Activated T-cell treated with anti-CD3 and anti-CD28 coated beads, Interleukin-2, amount 50 U/mL, for 24 hours (primary cell): ENCODE data around the gene ABR.
"Not testable (repeated sequence)": the region's sequence is repeated elsewhere in the genome, so short reads cannot be mapped to it uniquely, and the experiment has no call there.

Experiments used
- DNase-seq: peaks from one replicate; pipeline ENCODE4 v3.0.0-alpha.2; 2020
- H3K27ac Mint-ChIP-seq: 2 replicates; pipeline ENCODE4 v1.8.0; 2020; ENCODE audit warnings: mild to moderate bottlenecking, mixed read lengths
- H3K27me3 Mint-ChIP-seq: 2 replicates; pipeline ENCODE4 v1.8.0; 2020; ENCODE audit warnings: mixed read lengths
- H3K36me3 Mint-ChIP-seq: 2 replicates; pipeline ENCODE4 v1.8.0; 2020; ENCODE audit warnings: low read depth, mixed read lengths
- H3K4me1 Mint-ChIP-seq: 2 replicates; pipeline ENCODE4 v1.8.0; 2020; ENCODE audit warnings: low read depth, mixed read lengths
- H3K4me3 Mint-ChIP-seq: 2 replicates; pipeline ENCODE4 v1.8.0; 2020; ENCODE audit warnings: mild to moderate bottlenecking, moderate library complexity, mixed read lengths
- H3K9me3 Mint-ChIP-seq: 2 replicates; pipeline ENCODE4 v1.8.0; 2020; ENCODE audit warnings: mixed read lengths

Gene ABR

DNA sequence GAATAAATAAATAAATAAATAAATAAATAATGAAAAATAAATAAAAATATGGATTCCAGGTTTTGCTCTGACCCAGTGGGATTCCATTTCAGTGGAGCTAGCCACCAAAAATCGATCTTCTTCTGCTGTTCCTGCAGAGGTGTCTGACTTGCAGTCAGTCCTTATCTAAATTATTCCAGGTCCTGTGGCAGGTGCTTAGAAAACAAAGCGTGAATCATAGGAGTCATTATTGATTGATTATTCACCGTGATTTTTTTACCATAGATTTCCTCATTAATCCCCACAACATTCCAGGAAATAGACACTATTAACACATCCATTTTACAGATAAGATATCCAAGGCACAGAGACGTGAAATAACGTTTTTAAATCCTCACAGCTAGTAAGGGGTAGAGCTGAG lies 31.5 kb upstream of the ABR start:
- Mint-ChIP-seq H3K4me1 (no peaks in the 10 kb centered on the region), H3K27me3 (no peaks in the 10 kb centered on the region), H3K4me3 (no peak overlapping the region), H3K27ac (no peak overlapping the region), H3K9me3 (no peaks in the 10 kb centered on the region), H3K36me3 (no peaks in the 10 kb centered on the region)
- DNase-seq, result no peak

DNA sequence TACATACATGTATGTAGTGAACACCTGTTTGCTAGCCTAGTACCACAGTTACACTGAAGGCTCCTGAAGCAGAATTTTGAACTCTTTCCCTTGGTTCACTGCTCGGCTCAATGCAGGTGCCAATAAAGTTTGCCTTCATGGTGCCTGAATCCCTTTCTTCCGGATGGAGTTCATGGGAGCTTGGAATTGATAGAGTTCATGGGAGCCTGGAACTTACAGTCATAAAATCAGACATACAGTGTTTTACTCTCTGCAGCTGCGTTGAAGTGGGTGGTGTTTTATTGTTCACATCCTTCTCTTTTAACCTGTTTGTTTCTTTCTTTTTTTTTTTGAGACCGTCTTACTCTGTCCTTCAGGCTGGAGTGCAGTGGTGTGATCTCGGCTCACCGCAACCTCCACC lies 29.2 kb upstream of the ABR start:
- no peaks in the 10 kb centered on the region for H3K27me3 Mint-ChIP-seq
- no peaks in the 10 kb centered on the region for H3K4me1 Mint-ChIP-seq
- no peak overlapping the region for H3K27ac Mint-ChIP-seq
- no peaks in the 10 kb centered on the region for H3K36me3 Mint-ChIP-seq
- DNase-seq, result no peak
- no peak overlapping the region for H3K4me3 Mint-ChIP-seq
- H3K9me3 Mint-ChIP-seq, result no peaks in the 10 kb centered on the region

DNA sequence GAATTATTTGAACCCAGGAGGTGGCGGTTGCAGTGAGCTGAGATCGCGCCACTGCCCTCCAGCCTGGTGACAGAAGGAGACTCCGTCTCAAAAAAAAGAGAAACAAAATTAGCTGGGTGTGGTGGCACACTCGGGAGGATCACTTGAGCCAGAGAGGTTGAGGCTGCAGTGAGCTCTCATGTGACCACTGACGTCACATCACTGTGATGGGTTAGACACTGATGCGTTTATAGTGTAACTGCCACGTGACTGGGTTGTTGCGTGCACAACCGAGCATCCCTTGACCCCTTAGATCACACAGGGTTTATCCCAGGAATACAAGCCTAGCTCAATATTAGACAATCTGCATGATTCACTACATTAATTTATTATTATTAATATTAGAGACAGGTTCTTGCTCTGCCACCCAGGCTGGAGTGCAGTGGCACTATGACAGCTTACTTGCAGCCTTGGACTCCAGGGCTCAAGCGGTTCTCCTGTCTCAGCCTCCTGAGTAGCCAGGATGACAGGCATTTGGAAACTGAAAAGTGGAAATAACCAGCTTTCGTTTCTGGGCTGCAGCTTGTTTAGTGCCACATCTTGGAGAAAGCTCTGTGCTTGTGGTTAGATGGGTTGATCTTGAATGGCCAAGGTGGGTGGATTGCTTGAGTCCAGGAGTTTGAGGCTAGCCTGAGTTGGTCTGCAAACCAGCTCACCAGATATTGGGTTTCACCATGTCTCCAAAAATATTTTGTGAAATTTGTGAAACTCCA lies 26.4 kb upstream of the ABR start:
- Mint-ChIP-seq H3K9me3 (no peaks in the 10 kb centered on the region), H3K27me3 (no peaks in the 10 kb centered on the region), H3K4me3 (no peak overlapping the region), H3K4me1 (peaks cover 17% of the 10 kb centered on the region), H3K27ac (no peak overlapping the region), H3K36me3 (no peaks in the 10 kb centered on the region)
- no peak for DNase-seq

- H3K36me3 Mint-ChIP-seq, result no peaks in the 10 kb centered on the region
- H3K27ac Mint-ChIP-seq, result no peak overlapping the region
- H3K27me3 Mint-ChIP-seq, result no peaks in the 10 kb centered on the region
- H3K4me1 Mint-ChIP-seq, result peaks cover 32% of the 10 kb centered on the region
- DNase-seq, result no peak
- H3K9me3 Mint-ChIP-seq, result no peaks in the 10 kb centered on the region
- no peak overlapping the region for H3K4me3 Mint-ChIP-seq
Measured at GRCh38 chr17:1203967-1204291, 24.1 kb upstream of the ABR start.

GRCh38 chr17:1203111-1203966 lies 23.6 kb upstream of the ABR start:
- Mint-ChIP-seq H3K4me3 (no peak overlapping the region), H3K27me3 (no peaks in the 10 kb centered on the region), H3K4me1 (peaks cover 33% of the 10 kb centered on the region), H3K9me3 (no peaks in the 10 kb centered on the region), H3K36me3 (no peaks in the 10 kb centered on the region), H3K27ac (no peak overlapping the region)
- peak; percentile 55 for DNase-seq

DNA sequence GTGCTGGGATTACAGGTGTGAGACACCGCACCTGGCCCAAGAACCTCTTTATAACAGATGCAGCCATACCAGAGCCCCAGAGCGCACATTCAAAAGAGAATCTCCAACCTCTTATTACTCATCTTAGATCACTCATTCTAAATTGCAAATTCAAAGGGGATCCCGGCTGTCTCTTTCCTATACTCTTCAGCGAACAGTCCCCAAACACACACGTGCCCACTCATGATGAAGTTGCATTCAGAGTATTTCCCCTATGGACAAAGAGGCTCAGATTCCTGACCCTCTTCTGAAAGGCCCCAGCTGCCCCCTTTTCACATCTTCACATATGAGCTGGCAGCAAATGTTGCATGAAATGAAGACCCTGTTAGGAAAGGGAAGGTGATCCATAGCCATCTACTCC lies 22.5 kb upstream of the ABR start:
- H3K27ac Mint-ChIP-seq, result peak overlapping the region; percentile 26
- H3K9me3 Mint-ChIP-seq, result no peaks in the 10 kb centered on the region
- H3K36me3 Mint-ChIP-seq, result no peaks in the 10 kb centered on the region
- no peak overlapping the region for H3K4me3 Mint-ChIP-seq
- peaks cover 43% of the 10 kb centered on the region for H3K4me1 Mint-ChIP-seq
- no peak for DNase-seq
- no peaks in the 10 kb centered on the region for H3K27me3 Mint-ChIP-seq

- H3K36me3 Mint-ChIP-seq, result no peaks in the 10 kb centered on the region
- no peaks in the 10 kb centered on the region for H3K9me3 Mint-ChIP-seq
- peak; percentile 66 for DNase-seq
- H3K27me3 Mint-ChIP-seq, result no peaks in the 10 kb centered on the region
- peak overlapping the region; percentile 51 for H3K27ac Mint-ChIP-seq
- peaks cover 50% of the 10 kb centered on the region for H3K4me1 Mint-ChIP-seq
- peak overlapping the region; percentile 41 for H3K4me3 Mint-ChIP-seq
Measured at GRCh38 chr17:1201132-1201702, 21.4 kb upstream of the ABR start.

GRCh38 chr17:1199271-1199743 lies 19.5 kb upstream of the ABR start:
- H3K4me1 Mint-ChIP-seq, result peaks cover 50% of the 10 kb centered on the region
- H3K4me3 Mint-ChIP-seq, H3K27me3 Mint-ChIP-seq, H3K27ac Mint-ChIP-seq, H3K36me3 Mint-ChIP-seq, DNase-seq, H3K9me3 Mint-ChIP-seq: not testable (repeated sequence)

- Mint-ChIP-seq H3K9me3 (no peaks in the 10 kb centered on the region), H3K4me3 (no peak overlapping the region), H3K27me3 (no peaks in the 10 kb centered on the region), H3K36me3 (no peaks in the 10 kb centered on the region), H3K4me1 (peaks cover 48% of the 10 kb centered on the region), H3K27ac (peak overlapping the region; percentile 77)
- peak; percentile 69 for DNase-seq
Measured at GRCh38 chr17:1197781-1198490, 18.2 kb upstream of the ABR start.

- H3K4me1 Mint-ChIP-seq, result peaks cover 44% of the 10 kb centered on the region
- H3K36me3 Mint-ChIP-seq, result no peaks in the 10 kb centered on the region
- DNase-seq, result no peak
- no peaks in the 10 kb centered on the region for H3K27me3 Mint-ChIP-seq
- no peak overlapping the region for H3K4me3 Mint-ChIP-seq
- H3K27ac Mint-ChIP-seq, result peak overlapping the region; percentile 77
- no peaks in the 10 kb centered on the region for H3K9me3 Mint-ChIP-seq
Measured at GRCh38 chr17:1197379-1197778, 17.6 kb upstream of the ABR start.

DNA sequence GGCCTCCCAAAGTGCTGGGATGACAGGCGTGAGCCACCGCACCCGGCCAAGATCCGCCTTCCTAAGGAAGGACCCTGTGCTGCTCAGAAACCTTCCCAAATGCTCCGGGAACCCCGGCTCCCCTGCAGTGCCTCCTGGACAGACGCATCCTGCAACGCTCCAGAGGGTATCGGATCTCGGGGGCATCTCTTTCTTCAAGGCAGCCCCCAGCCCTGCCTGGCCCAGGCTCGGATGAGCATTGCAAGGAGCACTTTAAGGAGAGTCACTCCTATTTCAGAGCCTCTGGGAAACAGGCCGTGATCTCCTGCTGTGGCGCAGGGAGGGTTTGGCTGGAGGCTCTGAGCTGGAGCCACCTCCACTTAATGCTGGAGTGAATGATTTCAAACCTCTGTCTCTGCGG lies 17.2 kb upstream of the ABR start:
- no peak for DNase-seq
- Mint-ChIP-seq H3K4me1 (peaks cover 40% of the 10 kb centered on the region), H3K27ac (peak overlapping the region; percentile 77), H3K27me3 (no peaks in the 10 kb centered on the region), H3K9me3 (no peaks in the 10 kb centered on the region), H3K36me3 (no peaks in the 10 kb centered on the region), H3K4me3 (no peak overlapping the region)

- H3K9me3 Mint-ChIP-seq, result no peaks in the 10 kb centered on the region
- H3K27ac Mint-ChIP-seq, result no peak overlapping the region
Measured at GRCh38 chr17:1192911-1193699, 13.3 kb upstream of the ABR start.

DNA sequence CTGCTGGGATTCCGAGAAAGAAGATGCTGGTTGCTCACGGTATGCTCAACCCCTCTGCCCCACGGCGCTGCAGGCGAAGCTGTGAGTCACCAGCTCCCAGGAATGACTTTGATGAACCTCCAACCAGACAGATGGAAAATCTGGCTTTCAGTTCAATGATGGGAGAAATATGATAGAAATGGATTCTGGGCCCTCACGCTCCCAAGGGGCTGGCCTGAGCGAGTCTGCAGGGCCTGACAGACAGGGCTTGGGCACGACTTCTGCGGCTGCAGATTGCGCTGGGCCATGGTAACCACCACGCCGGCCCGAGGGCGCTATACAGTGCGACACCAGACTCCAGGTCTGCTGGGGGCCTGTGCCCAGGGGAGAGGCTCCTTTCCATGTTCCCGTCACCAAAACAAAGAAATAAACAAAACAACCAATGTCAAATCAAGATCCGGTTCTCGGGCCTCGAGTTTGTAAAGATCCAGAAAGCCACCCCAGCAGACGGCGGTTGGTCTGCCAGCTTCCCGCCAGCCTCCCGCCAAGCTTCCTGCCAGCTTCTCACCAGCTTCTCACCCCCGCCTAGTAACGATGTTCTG lies 11.1 kb upstream of the ABR start:
- no peaks in the 10 kb centered on the region for H3K36me3 Mint-ChIP-seq
- peaks cover 2% of the 10 kb centered on the region for H3K4me1 Mint-ChIP-seq
- H3K27ac Mint-ChIP-seq, result no peak overlapping the region
- H3K9me3 Mint-ChIP-seq, result no peaks in the 10 kb centered on the region
- H3K27me3 Mint-ChIP-seq, result no peaks in the 10 kb centered on the region
- no peak overlapping the region for H3K4me3 Mint-ChIP-seq
- DNase-seq, result no peak

More at GRCh38 chr17:1192911-1193699, 13.3 kb upstream of the ABR start:
- no peak for DNase-seq
- H3K27me3 Mint-ChIP-seq, result no peaks in the 10 kb centered on the region
- no peaks in the 10 kb centered on the region for H3K36me3 Mint-ChIP-seq
- H3K4me1 Mint-ChIP-seq, result peaks cover 14% of the 10 kb centered on the region
- H3K4me3 Mint-ChIP-seq, result no peak overlapping the region
